GM21786 (cell line): ENCODE measurements around the gene DDX46.
"Not testable (repeated sequence)": the region's sequence is repeated elsewhere in the genome, so short reads cannot be mapped to it uniquely, and the experiment has no call there.

ENCODE experiments used
- ATAC-seq: cut with Tn5 transposase; IDR thresholded peaks from one replicate; pipeline ENCODE4 v1.9.1; 2021; ENCODE audit not compliant: unreplicated experiment

DDX46 gene, protein sequence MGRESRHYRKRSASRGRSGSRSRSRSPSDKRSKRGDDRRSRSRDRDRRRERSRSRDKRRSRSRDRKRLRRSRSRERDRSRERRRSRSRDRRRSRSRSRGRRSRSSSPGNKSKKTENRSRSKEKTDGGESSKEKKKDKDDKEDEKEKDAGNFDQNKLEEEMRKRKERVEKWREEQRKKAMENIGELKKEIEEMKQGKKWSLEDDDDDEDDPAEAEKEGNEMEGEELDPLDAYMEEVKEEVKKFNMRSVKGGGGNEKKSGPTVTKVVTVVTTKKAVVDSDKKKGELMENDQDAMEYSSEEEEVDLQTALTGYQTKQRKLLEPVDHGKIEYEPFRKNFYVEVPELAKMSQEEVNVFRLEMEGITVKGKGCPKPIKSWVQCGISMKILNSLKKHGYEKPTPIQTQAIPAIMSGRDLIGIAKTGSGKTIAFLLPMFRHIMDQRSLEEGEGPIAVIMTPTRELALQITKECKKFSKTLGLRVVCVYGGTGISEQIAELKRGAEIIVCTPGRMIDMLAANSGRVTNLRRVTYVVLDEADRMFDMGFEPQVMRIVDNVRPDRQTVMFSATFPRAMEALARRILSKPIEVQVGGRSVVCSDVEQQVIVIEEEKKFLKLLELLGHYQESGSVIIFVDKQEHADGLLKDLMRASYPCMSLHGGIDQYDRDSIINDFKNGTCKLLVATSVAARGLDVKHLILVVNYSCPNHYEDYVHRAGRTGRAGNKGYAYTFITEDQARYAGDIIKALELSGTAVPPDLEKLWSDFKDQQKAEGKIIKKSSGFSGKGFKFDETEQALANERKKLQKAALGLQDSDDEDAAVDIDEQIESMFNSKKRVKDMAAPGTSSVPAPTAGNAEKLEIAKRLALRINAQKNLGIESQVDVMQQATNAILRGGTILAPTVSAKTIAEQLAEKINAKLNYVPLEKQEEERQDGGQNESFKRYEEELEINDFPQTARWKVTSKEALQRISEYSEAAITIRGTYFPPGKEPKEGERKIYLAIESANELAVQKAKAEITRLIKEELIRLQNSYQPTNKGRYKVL

DNA sequence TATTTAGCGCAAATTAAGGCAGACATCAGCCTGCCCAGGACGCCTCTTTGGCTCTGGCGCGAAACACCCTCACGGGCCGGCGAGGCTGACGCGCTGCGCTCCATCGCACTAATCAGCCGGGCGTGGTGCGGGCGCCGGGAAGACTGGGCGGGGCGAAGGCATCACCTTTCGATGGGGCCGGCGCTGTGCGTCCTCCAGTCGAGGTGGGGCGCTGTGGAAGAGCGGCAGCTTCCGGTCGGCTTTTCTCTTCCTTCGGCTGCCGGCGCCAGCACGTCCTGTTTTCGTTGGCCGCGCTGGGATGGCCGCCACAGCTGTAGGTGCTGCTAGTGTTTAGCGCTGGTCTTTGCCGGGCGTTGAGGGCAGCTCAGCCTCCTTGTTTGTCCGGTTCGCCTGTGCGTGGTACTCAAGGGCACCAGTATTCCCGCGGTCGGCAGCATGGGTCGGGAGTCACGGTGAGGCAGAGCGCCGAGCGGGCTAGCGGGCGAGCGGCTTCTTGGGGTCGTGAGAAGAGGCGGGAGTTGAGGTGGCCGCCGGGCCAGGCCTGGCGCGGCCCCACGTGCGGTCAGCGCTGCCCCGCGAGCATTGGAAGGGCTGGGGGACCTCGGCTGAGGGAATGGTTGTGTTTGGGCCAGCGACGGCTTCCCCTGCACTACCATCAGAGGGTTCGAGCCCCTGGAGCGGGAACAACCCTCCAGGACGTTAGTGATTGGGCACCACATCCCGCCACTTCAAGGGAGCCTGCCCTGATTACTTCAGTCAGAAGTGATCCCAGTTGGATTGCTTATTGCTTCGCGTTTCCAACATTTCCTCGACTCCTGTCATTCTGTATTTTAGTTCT lies at the start of gene DDX46:
Gene DDX46 (plus strand): TSS at position 276 of the 838 bp plus-strand sequence. CDS start 160 bp downstream, at position 436.
- ATAC-seq = peak; percentile 98

DNA sequence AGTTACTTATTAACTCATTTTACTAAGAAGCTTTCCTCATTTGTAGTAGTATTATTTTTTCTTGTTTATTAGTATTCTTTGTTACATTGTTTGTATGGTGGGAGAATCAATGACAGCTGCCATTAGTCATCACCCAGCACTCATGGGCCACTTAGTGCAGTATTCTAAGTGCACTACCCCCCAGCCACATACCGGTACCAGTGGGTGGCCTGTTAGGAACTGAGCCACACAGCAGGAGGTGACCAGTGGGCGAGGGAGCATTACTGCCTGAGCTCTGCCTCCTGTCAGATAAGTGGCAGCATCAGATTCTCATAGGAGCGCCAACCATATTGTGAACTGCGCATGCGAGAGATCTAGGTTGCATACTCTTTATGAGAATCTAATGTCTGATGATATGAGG lies 44.5 kb upstream of the DDX46 start:
- no peak for ATAC-seq

DNA sequence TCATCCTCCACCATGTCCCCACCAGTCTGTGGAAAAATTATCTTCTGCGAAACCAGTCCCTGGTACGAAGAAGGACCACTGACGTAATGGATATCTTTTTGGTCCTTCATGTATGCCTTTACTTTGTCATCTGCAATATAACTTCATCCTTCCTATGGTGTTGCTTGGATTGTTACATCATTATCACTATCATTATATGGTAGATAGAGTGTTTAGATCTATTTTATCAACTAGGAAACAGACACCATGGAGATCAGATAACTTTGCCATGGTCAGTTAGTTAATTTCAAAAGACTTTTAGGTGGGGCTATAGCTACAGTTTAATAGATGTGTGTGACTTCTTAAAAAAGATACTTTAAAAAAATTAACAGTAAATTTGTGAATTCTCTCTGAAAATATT lies 44.0 kb upstream of the DDX46 start:
- no peak for ATAC-seq

GRCh38 chr5:134715466-134715865 lies 43.1 kb upstream of the DDX46 start:
- ATAC-seq = not testable (repeated sequence)

- no peak for ATAC-seq
These were observed 33.7 kb upstream of the DDX46 start for GRCh38 chr5:134724872-134725271.

DNA sequence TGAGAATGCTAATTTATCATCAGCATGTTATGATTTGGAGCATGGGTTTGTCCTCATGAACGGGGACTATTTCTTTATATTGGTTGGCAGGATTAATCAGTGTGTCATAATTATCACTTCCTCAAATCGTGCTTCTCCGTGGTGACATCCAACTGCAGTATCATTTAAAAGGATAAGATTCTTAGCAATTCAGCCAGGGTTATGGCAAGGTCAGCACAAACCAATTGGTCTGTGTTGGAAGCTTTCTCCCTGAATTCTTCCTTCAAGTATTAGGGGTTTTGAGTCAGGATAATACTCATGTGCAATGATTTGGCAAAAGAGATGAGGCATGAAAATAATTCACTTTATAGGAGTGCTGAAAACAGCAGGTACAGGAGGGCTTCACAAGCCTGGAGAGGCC lies 25.8 kb upstream of the DDX46 start:
- no peak for ATAC-seq

DNA sequence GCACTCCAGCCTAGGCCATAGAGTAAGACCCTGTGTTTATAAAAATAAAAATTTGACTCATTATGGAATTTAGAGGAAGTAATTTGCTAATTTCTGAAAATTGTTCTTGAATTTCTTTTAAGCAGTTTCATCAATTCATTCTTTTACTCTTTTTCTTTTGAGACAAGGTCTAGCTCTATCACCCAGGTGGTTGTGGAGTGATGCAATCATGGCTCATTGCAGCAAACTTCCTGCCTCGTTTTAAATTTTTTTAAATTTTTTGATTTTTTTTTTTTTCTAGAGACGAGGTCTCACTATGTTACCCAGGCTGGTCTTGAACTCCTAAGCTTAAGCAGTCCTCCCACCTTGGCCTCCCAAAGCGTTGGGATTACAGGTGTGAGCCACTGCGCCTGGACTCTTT lies 23.3 kb upstream of the DDX46 start:
- no peak for ATAC-seq

GRCh38 chr5:134736173-134736812 lies 22.3 kb upstream of the DDX46 start:
- ATAC-seq = no peak

DNA sequence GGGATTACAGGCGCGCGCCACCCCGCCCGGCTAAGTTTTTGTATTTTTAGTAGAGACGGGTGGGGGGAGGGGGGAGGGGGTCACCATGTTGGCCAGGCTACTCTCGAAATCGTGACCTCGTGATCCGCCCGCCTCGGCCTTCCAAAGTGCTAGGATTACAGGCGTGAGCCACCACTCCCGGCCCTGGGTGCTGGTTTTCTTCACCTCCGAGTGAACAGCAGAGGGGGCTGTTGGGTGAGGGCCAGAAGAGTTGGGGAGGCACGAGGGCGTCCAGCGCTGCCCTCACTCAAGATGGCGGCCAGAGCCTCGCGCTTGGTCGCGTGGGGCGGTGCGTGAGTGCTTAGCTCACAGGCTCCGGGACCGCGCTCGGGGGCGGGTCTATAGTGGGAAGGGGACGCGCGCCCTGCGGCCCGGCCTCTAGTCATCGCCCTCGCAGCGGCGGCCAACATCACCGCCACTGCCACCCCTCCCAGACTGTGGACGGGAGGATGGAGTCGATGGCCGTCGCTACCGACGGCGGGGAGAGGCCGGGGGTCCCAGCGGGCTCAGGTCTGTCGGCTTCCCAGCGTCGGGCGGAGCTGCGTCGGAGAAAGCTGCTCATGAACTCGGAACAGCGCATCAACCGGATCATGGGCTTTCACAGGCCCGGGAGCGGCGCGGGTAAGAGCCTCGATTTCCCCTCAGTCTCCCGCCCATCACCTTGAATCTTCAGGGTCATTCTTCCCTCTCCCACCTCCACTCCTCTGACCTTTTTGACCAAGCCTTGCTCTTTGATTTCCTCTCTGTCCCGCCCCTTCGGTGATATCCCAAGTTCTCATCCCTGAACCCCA lies 20.2 kb upstream of the DDX46 start, which contains the start of gene CAMLG:
Gene CAMLG (plus strand): TSS at position 416 of the 830 bp plus-strand sequence. CDS start 73 bp downstream, at position 489.
- ATAC-seq = peak; percentile 96

DNA sequence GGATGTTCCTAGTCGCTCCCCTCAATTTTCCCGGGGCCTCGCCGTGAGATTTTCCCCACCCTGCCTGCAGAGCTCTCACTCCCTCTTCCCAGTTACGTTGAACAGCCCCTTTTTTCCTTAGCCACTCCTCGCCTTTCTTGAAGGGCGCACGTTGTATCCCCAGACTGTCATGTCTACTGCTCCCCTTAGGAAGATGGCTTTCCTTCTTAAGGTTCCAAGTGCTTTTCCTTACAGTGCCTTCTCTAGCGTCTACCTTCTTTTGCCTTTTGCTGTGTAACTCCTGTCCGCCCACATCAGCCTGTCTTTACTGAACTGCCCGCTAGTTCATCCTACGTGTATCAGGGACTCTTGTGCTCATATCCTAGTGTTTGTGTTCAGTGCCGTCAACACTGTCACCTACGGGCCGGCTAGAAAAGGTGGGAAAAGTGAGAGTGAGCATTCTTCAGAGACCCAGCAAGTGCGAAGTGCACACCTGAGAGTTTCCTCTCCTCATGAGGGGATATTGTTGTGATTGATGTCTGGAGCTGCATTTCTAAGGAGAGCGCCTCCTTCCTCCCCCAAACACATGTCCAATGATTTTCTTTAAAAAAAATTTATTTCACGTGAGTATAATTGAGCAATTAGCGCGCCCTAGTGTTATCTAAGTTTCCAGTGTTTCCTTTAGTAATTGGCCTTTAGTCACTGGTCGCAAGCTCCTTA lies 19.5 kb upstream of the DDX46 start:
- no peak for ATAC-seq

DNA sequence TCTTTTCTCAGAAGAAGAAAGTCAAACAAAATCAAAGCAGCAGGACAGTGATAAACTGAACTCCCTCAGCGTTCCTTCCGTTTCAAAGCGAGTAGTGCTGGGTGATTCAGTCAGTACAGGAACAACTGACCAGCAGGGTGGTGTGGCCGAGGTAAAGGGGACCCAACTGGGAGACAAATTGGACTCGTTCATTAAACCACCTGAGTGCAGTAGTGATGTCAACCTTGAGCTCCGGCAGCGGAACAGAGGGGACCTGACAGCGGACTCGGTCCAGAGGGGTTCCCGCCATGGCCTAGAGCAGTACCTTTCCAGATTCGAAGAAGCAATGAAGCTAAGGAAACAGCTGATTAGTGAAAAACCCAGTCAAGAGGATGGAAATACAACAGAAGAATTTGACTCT lies 17.5 kb upstream of the DDX46 start:
- ATAC-seq = no peak

- ATAC-seq = no peak
These were observed 16.4 kb upstream of the DDX46 start for GRCh38 chr5:134742134-134742533.

DNA sequence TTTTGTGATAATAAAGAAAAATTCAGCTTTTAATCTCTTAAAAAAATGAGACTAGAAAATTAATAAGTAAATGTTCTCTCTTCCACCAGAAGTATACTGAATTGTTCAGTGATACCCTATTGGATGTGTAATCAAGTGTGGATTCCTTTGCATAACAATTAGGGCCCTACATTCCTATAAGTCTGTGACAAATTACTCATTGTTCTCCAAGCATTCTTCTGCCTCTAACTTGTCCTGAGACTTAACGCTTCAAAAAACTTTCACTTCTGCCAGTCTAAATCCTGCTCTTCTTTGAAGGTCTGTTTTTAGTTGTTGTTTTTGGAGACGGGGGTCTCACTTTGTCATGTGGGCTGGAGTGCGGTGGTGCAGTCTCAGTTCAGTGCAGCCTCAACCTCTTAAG lies 9.2 kb upstream of the DDX46 start:
- ATAC-seq = no peak

DNA sequence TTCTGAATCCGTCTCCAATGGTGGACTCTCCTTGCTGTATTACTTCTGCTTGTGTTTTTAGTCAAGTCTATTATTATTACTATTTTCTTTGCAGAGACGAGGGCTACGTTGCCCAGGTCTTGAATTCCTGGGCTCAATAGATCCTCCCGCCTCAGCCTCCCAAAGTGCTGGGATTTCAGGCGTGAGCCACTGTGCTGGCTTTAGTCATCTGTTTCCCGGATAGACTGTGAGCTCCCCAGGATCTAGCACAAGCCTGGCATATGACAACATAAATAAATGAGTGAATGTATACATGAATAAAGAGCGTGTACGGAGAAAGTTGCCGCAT lies 439 bp upstream of the DDX46 start:
- peak; percentile 30 for ATAC-seq

GRCh38 chr5:134767528-134768291 lies 9.1 kb downstream of the DDX46 start:
- not testable (repeated sequence) for ATAC-seq

GRCh38 chr5:134769206-134769605 lies 10.6 kb downstream of the DDX46 start:
- ATAC-seq = no peak

DNA sequence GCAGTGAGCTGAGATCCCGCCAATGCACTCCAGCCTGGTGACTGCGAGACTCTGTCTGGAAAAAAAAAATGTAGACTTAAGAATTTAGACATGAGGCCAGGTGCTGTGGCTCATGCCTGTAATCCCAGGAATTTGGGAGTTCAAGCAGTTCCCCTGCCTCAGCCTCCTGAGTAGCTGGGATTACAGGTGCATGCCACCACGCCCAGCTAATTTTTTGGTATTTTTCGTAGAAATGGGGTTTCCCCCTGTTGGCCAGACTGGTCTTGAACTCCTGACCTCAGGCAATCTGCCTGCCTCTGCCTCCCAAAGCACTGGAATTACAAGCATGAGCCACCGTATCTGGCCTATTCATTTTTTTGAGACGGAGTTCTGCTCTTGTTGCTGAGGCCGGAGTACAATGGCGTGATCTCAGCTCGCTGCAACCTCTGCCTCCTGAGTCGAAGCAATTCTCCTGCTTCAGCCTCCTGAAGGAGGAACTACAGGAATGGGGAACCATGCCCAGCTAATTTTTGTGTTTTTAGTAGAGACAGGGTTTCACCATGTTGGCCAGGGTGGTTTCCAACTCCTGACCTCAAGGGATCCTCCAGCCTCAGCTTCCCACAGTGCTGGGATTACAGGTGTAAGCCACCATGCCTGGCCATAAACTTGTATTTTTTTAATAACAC lies 14.0 kb downstream of the DDX46 start:
- no peak for ATAC-seq

GRCh38 chr5:134777366-134777765 lies 18.8 kb downstream of the DDX46 start:
- no peak for ATAC-seq
